ENCODE results near the gene MARK1.
A peak's percentile ranks its signal among the peaks of the same experiment; 100 is the strongest.

The MARK1 gene

DNA sequence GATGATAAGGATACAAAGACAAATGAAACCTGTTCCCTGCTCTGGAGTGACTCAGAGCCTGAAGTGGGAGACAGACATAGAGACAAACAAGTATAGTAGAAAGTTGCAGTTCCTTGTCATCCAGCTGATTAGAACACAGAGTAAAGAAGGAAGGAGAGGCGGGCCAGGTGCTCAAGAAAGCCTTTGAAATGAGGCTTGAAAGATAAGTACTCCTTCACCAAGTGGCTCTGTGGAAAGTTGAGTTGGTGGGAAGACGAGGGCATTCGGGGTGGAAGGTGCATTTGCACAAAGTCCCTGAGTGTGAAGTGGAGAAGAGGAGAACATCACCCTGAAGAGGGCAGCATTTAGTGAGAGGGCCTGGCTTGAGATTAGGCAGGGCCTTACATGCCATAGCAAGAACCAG is 17.0 kb downstream of the MARK1 start:
- POLR2A ChIA-PET (ENCODE audit: low non-redundant PET) = no interaction called here
- TF ChIP-seq CTCF (conservative IDR thresholded peaks at IDR 0.05; ENCODE audit: low read depth) = no peak
- CTCF ChIA-PET = interaction anchor here (0.5 to 0.9 kb wide), 5 partner anchors 54 to 265 kb away, joined by 3 read pairs; no protein-coding TSS in a partner anchor
- peak; percentile 26 for DNase-seq (ENCODE audit: low spot score)
- H3K27ac ChIP-seq = no peak overlapping the region

GRCh38 chr1:220550811-220551399 is 23.0 kb downstream of the MARK1 start:
- no peak for TF ChIP-seq CTCF (conservative IDR thresholded peaks at IDR 0.05; ENCODE audit: low read depth)
- POLR2A ChIA-PET (ENCODE audit: low non-redundant PET) = no interaction called here
- CTCF ChIA-PET = interaction anchor here (0.6 to 1.7 kb wide), 8 partner anchors 9 to 270 kb away, joined by 3 to 4 read pairs (median 3); no protein-coding TSS in a partner anchor
- DNase-seq (ENCODE audit: low spot score) = no peak
- no peak overlapping the region for H3K27ac ChIP-seq

GRCh38 chr1:220551718-220552117 is 23.8 kb downstream of the MARK1 start:
- CTCF ChIA-PET = interaction anchor here (0.6 to 1.4 kb wide), 4 partner anchors 19 to 259 kb away, joined by 3 to 4 read pairs (median 3); no protein-coding TSS in a partner anchor
- TF ChIP-seq CTCF (conservative IDR thresholded peaks at IDR 0.05; ENCODE audit: low read depth) = no peak

GRCh38 chr1:220552672-220553260 is 24.8 kb downstream of the MARK1 start:
- CTCF ChIA-PET = interaction anchor here (1.0 kb wide), 1 partner anchor 20 kb away, joined by 4 read pairs; no protein-coding TSS in a partner anchor
- POLR2A ChIA-PET (ENCODE audit: low non-redundant PET) = no interaction called here
- DNase-seq (ENCODE audit: low spot score) = peak; percentile 46

More at GRCh38 chr1:220551718-220552117, 23.8 kb downstream of the MARK1 start:
- H3K27ac ChIP-seq = no peak overlapping the region
- POLR2A ChIA-PET (ENCODE audit: low non-redundant PET) = no interaction called here
- no peak for DNase-seq (ENCODE audit: low spot score)

GRCh38 chr1:220556641-220557040 is 28.7 kb downstream of the MARK1 start:
- ChIA-PET CTCF (interaction anchor here (0.6 kb wide), 1 partner anchor 123 kb away, joined by 3 read pairs; no protein-coding TSS in a partner anchor), POLR2A (ENCODE audit: low non-redundant PET) (no interaction called here)
- peak; percentile 50 for DNase-seq (ENCODE audit: low spot score)
- no peak overlapping the region for H3K27ac ChIP-seq
- TF ChIP-seq CTCF (conservative IDR thresholded peaks at IDR 0.05; ENCODE audit: low read depth) = no peak

More at GRCh38 chr1:220552672-220553260, 24.8 kb downstream of the MARK1 start:
- no peak for TF ChIP-seq CTCF (conservative IDR thresholded peaks at IDR 0.05; ENCODE audit: low read depth)
- no peak overlapping the region for H3K27ac ChIP-seq

DNA sequence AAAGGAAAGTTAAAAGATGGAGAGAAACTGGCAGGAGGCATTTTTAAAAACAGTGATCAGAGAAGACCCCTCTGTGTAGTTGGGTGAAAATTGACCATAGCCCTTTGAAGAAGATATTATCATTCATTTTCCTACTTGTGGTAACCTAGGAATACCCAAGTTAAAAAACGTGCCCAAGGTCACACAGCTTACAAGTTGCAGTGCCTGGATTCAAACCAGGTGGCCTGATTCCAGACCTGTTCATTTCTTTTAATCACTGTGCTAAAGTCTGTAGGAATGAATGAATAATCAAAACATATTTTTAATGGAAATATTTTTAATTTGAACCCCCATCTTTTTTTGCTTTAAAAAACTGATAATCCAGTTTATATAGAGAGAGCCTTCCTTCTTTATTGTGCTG is 35.6 kb downstream of the MARK1 start:
- no peak for DNase-seq (ENCODE audit: low spot score)
- TF ChIP-seq CTCF (conservative IDR thresholded peaks at IDR 0.05; ENCODE audit: low read depth) = no peak
- ChIA-PET CTCF (no interaction called here), POLR2A (ENCODE audit: low non-redundant PET) (no interaction called here)
- no peak overlapping the region for H3K27ac ChIP-seq
